Upper lobe of left lung (tissue), 6 donors: ENCODE measurements around the gene HERC2. TPM values are rescaled to one million over a fixed set of nuclear protein-coding genes. Genes with fewer than 3 reads are reported as not detected.

Experiments used
- ATAC-seq, 2 donors: fragments of 200-7000 bp; cut with Tn5 transposase; one replicate each; pipeline ENCODE4 v1.9.1; 2022; ENCODE audit warnings: mild to moderate bottlenecking in 2 of 2, moderate library complexity in 2 of 2; ENCODE audit not compliant: low FRiP score in 2 of 2
- DNase-seq, 2 donors: peaks; one replicate each; pipeline ENCODE4 v3.0.0-alpha.2; 2019 to 2020
- H3K27ac ChIP-seq, 4 donors: fragments of 200-600 bp; sonication (generic); one replicate each; pipeline ENCODE4 v1.5.1; 2016 to 2019
- H3K27me3 ChIP-seq, 4 donors: fragments of 200-600 bp; sonication (generic); one replicate each; pipeline ENCODE4 v1.5.1; 2017 to 2019
- H3K36me3 ChIP-seq, 4 donors: fragments of 200-600 bp; sonication (generic); one replicate each; pipeline ENCODE4 v1.5.1; 2016 to 2019
- H3K4me1 ChIP-seq, 4 donors: fragments of 200-600 bp; sonication (generic); one replicate each; pipeline ENCODE4 v1.5.1; 2018 to 2019
- H3K4me3 ChIP-seq, 4 donors: fragments of 200-600 bp; sonication (generic); one replicate each; pipeline ENCODE4 v1.5.1; 2017 to 2019; ENCODE audit warnings: mild to moderate bottlenecking in 2 of 4, moderate library complexity in 1 of 4
- H3K9me3 ChIP-seq, 4 donors: fragments of 200-600 bp; sonication (generic); one replicate each; pipeline ENCODE4 v1.5.1; 2018 to 2019
- CTCF ChIP-seq, 6 experiments: fragments of 450-650 bp in 4 of 6; fragments of 200-600 bp in 2 of 6; sonication (generic) in 2 of 6; IDR thresholded peaks; one replicate each; pipeline ENCODE4 v1.5.1; 2016 to 2019; ENCODE audit warnings: antibody characterized with exemption in 6 of 6
- EP300 ChIP-seq, 4 donors: sonication (generic); formaldehyde crosslinking; IDR thresholded peaks; one replicate each; pipeline ENCODE4 v1.5.1; 2017; ENCODE audit warnings: antibody characterized with exemption in 4 of 4, control low read depth in 2 of 4
- POLR2A ChIP-seq, 4 donors: fragments of 450-650 bp; IDR thresholded peaks; one replicate each; pipeline ENCODE4 v1.5.1; 2016 to 2017; ENCODE audit warnings: antibody characterized with exemption in 4 of 4, mild to moderate bottlenecking in 2 of 4
- POLR2AphosphoS5 ChIP-seq, 2 donors: sonication (generic); formaldehyde crosslinking; IDR thresholded peaks; one replicate each; pipeline ENCODE4 v1.5.1; 2017; ENCODE audit warnings: antibody characterized with exemption in 2 of 2
- WGBS, 2 donors: methylation state at CpG; one replicate each; pipeline ENCODE4 v1.1.5; 2017 to 2018; 5-methylcytosine and 5-hydroxymethylcytosine counted together
- total RNA-seq, 6 donors: library from RNA; depleted of rRNA in 4 of 6; stranded (reverse); fragments of >200 nt in 4 of 6; gene quantifications; one replicate each; pipeline versions ENCODE4 v1.1.0 to v1.2.1, GENCODE V29; 2016 to 2021
- donor health status: DM: no; HTN: no; CAD: no; lungs with moderate emphysema.
- donor health status: DM: no; HTN: yes; CAD: no; lungs with severe emphysema.

Gene HERC2
- total RNA-seq, 6 donors from 2014 or later, result 48.6 to 113 (median 53.4) TPM

GRCh38 chr15:28127036-28127435 lies 194.9 kb downstream of the HERC2 start:
- H3K27ac ChIP-seq, result no peak overlapping the region
- H3K4me3 ChIP-seq, result no peak overlapping the region
- H3K27me3 ChIP-seq, result no peaks in the 10 kb centered on the region
- ATAC-seq (no peak), DNase-seq (no peak)
- TF ChIP-seq POLR2AphosphoS5 (IDR thresholded peaks at IDR 0.05), result no peak
- no peak for TF ChIP-seq EP300 (IDR thresholded peaks at IDR 0.05)
- no peak for TF ChIP-seq POLR2A (IDR thresholded peaks at IDR 0.05)
- TF ChIP-seq CTCF (IDR thresholded peaks at IDR 0.05), result no peak
- no peaks in the 10 kb centered on the region for H3K9me3 ChIP-seq
- H3K4me1 ChIP-seq, result no peaks in the 10 kb centered on the region
- 79 to 83% methylated on average over 10 to 11 of the region's 11 CpGs for WGBS, 2 donors
- H3K36me3 ChIP-seq, result peaks cover 6 to 77% (median 41%) of the 10 kb centered on the region in 4 donors

- H3K9me3 ChIP-seq, result no peaks in the 10 kb centered on the region
- 70 to 72% methylated on average over 17 of the region's 17 CpGs for WGBS, 2 donors
- no peak for TF ChIP-seq POLR2AphosphoS5 (IDR thresholded peaks at IDR 0.05)
- TF ChIP-seq POLR2A (IDR thresholded peaks at IDR 0.05), result no peak
- TF ChIP-seq CTCF (IDR thresholded peaks at IDR 0.05), result peak; percentile 24 to 57 (median 50)
- TF ChIP-seq EP300 (IDR thresholded peaks at IDR 0.05), result no peak
- H3K27ac ChIP-seq, result no peak overlapping the region
- no peak overlapping the region for H3K4me3 ChIP-seq
- DNase-seq, result no peak
- ATAC-seq, result peak in 1 of 2 donors; percentile 36
- H3K4me1 ChIP-seq, result no peaks in the 10 kb centered on the region
- no peaks in the 10 kb centered on the region for H3K27me3 ChIP-seq
- peaks cover 11 to 74% (median 36%) of the 10 kb centered on the region in 4 donors for H3K36me3 ChIP-seq
Measured at GRCh38 chr15:28125673-28126651, 196.0 kb downstream of the HERC2 start.

- H3K4me1 ChIP-seq, result no peaks in the 10 kb centered on the region
- TF ChIP-seq POLR2AphosphoS5 (IDR thresholded peaks at IDR 0.05) (no peak), POLR2A (IDR thresholded peaks at IDR 0.05) (no peak), CTCF (IDR thresholded peaks at IDR 0.05) (no peak), EP300 (IDR thresholded peaks at IDR 0.05) (no peak)
- DNase-seq (no peak), ATAC-seq (no peak)
- H3K27ac ChIP-seq, result no peak overlapping the region
- no peak overlapping the region for H3K4me3 ChIP-seq
- H3K27me3 ChIP-seq, result no peaks in the 10 kb centered on the region
- WGBS, 2 donors, result 91 to 100% methylated on average over 9 to 10 of the region's 10 CpGs
- no peaks in the 10 kb centered on the region for H3K9me3 ChIP-seq
- peaks cover 17 to 75% (median 35%) of the 10 kb centered on the region in 4 donors for H3K36me3 ChIP-seq
Measured at GRCh38 chr15:28124841-28125240, 197.1 kb downstream of the HERC2 start.

GRCh38 chr15:28123408-28124023 lies 198.5 kb downstream of the HERC2 start:
- peaks cover 16 to 72% (median 32%) of the 10 kb centered on the region in 4 donors for H3K36me3 ChIP-seq
- WGBS, 2 donors, result 26 to 29% methylated on average over 6 of the region's 6 CpGs
- H3K27me3 ChIP-seq, result no peaks in the 10 kb centered on the region
- peak; percentile 41 to 60 for ATAC-seq
- H3K4me1 ChIP-seq, result no peaks in the 10 kb centered on the region
- H3K9me3 ChIP-seq, result no peaks in the 10 kb centered on the region
- peak in 1 of 2 donors; percentile 76 for DNase-seq
- no peak overlapping the region for H3K4me3 ChIP-seq
- TF ChIP-seq CTCF (IDR thresholded peaks at IDR 0.05), result peak; percentile 51 to 70 (median 60)
- no peak for TF ChIP-seq POLR2AphosphoS5 (IDR thresholded peaks at IDR 0.05)
- H3K27ac ChIP-seq, result no peak overlapping the region
